ENCODE data around the gene S100A8. TPM values are rescaled to one million over a fixed set of nuclear protein-coding genes. Genes with fewer than 3 reads are reported as not detected.

Gene S100A8
- total RNA-seq, 4 donors from 2014 or later, result 13.1 to 745 (median 110) TPM

- Histone ChIP-seq H3K4me1 (no peaks in the 10 kb centered on the region), H3K27me3 (peaks cover 17% of the 10 kb centered on the region), H3K36me3 (no peaks in the 10 kb centered on the region), H3K4me3 (no peak overlapping the region), H3K9me3 (no peaks in the 10 kb centered on the region), H3K27ac (no peak overlapping the region)
- 73% methylated on average over 4 of the region's 6 CpGs; no CpG with 5 or more reads in 1 of the 2 donors for WGBS, 2 donors (ENCODE audit: low coverage in 1 of 2)
- no peak for TF ChIP-seq POLR2AphosphoS5 (IDR thresholded peaks at IDR 0.05)
- TF ChIP-seq POLR2A (IDR thresholded peaks at IDR 0.05), result no peak
- TF ChIP-seq CTCF (IDR thresholded peaks at IDR 0.05), result no peak
- TF ChIP-seq EP300 (IDR thresholded peaks at IDR 0.05), result no peak
- no peak for ATAC-seq
Measured at GRCh38 chr1:153366261-153366660, 24.6 kb downstream of the S100A8 start.

GRCh38 chr1:153365696-153366095 lies 25.2 kb downstream of the S100A8 start:
- Histone ChIP-seq H3K4me1 (no peaks in the 10 kb centered on the region), H3K9me3 (no peaks in the 10 kb centered on the region), H3K36me3 (no peaks in the 10 kb centered on the region), H3K27me3 (peaks cover 17% of the 10 kb centered on the region), H3K27ac (no peak overlapping the region), H3K4me3 (no peak overlapping the region)
- ATAC-seq, result no peak
- 52 to 60% methylated on average over 1 to 6 of the region's 8 CpGs for WGBS, 2 donors (ENCODE audit: low coverage in 1 of 2)
- TF ChIP-seq POLR2A (IDR thresholded peaks at IDR 0.05) (no peak), CTCF (IDR thresholded peaks at IDR 0.05) (no peak), EP300 (IDR thresholded peaks at IDR 0.05) (no peak), POLR2AphosphoS5 (IDR thresholded peaks at IDR 0.05) (no peak)

- no peak for TF ChIP-seq POLR2AphosphoS5 (IDR thresholded peaks at IDR 0.05)
- no peak for TF ChIP-seq CTCF (IDR thresholded peaks at IDR 0.05)
- TF ChIP-seq EP300 (IDR thresholded peaks at IDR 0.05), result no peak
- no peak for TF ChIP-seq POLR2A (IDR thresholded peaks at IDR 0.05)
- Histone ChIP-seq H3K4me3 (no peak overlapping the region), H3K9me3 (no peaks in the 10 kb centered on the region), H3K27ac (no peak overlapping the region), H3K4me1 (no peaks in the 10 kb centered on the region), H3K36me3 (no peaks in the 10 kb centered on the region), H3K27me3 (peaks cover 17% of the 10 kb centered on the region)
- WGBS, 2 donors (ENCODE audit: low coverage in 1 of 2), result 68 to 72% methylated on average over 9 to 12 of the region's 12 CpGs
- ATAC-seq, result no peak
Measured at GRCh38 chr1:153364766-153365666, 25.9 kb downstream of the S100A8 start.

- TF ChIP-seq CTCF (IDR thresholded peaks at IDR 0.05), result no peak
- TF ChIP-seq EP300 (IDR thresholded peaks at IDR 0.05), result no peak
- TF ChIP-seq POLR2AphosphoS5 (IDR thresholded peaks at IDR 0.05), result no peak
- TF ChIP-seq POLR2A (IDR thresholded peaks at IDR 0.05), result no peak
- peaks cover 17% of the 10 kb centered on the region for H3K27me3 ChIP-seq
- no peak for ATAC-seq
Measured at GRCh38 chr1:153364156-153364555, 26.7 kb downstream of the S100A8 start.

GRCh38 chr1:153363641-153364040 lies 27.2 kb downstream of the S100A8 start:
- ATAC-seq, result no peak
- H3K4me1 ChIP-seq, result no peaks in the 10 kb centered on the region
- no peak for TF ChIP-seq POLR2AphosphoS5 (IDR thresholded peaks at IDR 0.05)
- TF ChIP-seq POLR2A (IDR thresholded peaks at IDR 0.05), result no peak
- no peak for TF ChIP-seq CTCF (IDR thresholded peaks at IDR 0.05)
- no peak for TF ChIP-seq EP300 (IDR thresholded peaks at IDR 0.05)
- H3K27ac ChIP-seq, result no peak overlapping the region
- WGBS, 2 donors (ENCODE audit: low coverage in 1 of 2), result 59 to 93% methylated on average over 2 to 3 of the region's 3 CpGs
- no peaks in the 10 kb centered on the region for H3K9me3 ChIP-seq
- H3K4me3 ChIP-seq, result no peak overlapping the region
- peaks cover 17% of the 10 kb centered on the region for H3K27me3 ChIP-seq
- no peaks in the 10 kb centered on the region for H3K36me3 ChIP-seq

More at GRCh38 chr1:153364156-153364555, 26.7 kb downstream of the S100A8 start:
- Histone ChIP-seq H3K27ac (no peak overlapping the region), H3K4me1 (no peaks in the 10 kb centered on the region), H3K9me3 (no peaks in the 10 kb centered on the region), H3K36me3 (no peaks in the 10 kb centered on the region), H3K4me3 (no peak overlapping the region)

All from gastroesophageal sphincter (tissue), 4 donors.